ENCODE results near the gene STRADA.

The STRADA gene

DNA sequence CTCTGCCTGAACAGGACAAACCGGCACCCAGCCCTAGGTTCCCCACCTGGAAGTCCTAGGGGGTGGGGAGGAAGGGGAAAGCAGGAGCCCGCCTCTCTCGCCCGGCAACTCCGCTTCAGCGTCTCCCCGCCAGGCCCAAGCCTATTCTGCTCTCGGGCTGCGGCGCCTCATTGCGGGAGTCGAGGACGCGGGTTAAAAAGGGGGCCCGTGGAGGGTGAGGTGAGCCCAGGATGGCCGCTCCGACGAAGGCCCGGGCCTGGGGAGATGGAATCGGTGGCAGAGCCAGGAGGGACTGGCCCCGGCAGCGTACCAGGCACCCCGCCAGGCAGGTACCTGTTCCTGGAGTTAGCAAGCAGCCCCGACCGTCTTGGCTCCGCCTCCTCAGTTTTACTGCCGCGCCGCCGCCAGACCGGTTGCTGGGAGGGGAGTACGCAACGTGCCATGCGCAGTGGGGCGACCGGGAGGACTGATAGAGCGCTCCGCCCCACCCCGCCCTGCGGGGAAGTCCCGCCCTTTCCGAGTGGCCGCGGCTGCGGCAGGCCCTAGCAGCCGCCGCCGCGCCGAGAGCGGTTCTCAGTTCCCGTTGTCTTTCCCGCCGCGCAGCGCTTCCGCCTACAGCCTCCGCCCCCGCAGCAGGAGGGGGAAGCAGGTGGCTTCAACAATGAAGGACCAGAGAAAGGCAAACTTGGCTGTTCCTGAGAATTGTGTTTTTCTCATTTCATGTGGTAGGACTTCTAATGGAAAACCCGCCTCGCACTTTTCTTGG is at the start of gene STRADA:
Gene STRADA, minus strand, starts transcription at position 392 of the 766 bp plus-strand sequence. CDS start 13,430 bp downstream, outside the sequence.
- DNase-seq: peak; percentile 96

DNA sequence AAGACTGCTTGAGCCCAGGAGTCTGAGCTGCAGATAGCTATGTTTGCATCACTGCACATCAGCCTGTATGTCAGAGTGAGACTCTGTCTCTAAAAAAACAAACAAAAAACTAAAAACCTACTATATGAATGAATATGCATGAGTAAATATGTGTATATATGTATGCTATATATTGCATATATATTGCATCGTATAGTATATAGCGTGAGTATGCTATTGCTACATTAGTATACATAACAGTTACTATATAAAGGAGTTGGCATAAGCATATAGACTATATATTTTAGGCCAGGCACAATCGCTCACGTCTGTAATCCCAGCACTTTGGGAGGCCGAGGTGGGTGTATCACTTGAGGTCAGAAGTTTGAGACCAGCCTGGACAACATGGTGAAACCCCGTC is 48.5 kb upstream of the STRADA start:
- DNase-seq: no peak

DNA sequence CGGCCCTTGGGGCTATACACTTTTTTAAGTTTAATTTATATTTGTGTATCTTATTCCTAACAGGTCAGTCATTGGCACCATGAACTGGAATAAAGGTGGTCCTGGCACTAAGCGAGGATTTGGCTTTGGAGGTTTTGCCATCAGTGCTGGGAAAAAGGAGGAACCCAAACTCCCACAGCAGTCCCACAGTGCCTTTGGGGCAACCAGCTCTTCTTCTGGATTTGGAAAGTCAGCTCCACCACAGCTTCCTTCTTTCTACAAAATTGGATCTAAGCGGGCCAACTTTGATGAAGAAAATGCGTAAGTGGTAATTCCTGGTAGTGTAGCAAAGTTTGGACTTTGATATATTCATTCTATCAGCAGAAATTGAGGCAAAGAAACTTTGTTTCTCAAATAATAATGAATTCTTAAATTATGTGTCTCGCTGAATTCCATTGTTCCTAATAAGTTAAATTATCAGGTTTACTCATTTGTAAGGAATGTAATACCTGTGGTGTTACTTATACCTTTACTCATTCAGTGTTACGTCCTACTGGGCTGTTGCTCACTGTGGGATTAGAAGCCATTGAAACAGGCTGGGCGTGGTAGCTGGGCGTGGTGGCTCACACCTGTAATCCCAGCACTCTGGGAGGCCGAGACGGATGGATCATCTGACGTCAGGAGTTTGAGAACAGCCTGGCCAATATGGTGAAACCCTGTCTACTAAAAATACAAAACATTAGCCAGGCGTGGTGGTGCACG is 45.5 kb upstream of the STRADA start:
- DNase-seq: no peak

GRCh38 chr17:63786117-63786516 is 44.5 kb upstream of the STRADA start:
- DNase-seq: no peak

DNA sequence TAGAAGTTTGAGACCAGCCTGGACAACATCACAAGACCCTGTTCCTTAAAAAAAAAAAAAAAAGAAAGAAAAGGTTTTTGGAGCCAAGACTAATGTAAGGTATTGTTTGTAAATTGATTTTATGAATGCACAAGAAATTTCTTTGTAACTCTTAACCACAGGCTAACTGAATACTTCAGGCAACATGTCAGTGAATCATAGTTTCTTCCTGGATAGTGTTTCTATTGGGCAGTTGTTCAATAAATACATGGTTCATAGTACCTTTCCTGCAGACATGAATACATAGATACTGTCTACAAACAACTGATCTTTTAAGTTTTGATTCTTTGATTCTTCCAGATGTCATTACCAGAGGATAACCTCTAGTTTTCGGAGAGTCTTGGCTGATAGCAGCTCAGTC is 44.0 kb upstream of the STRADA start:
- no peak for DNase-seq

GRCh38 chr17:63783522-63783921 is 41.9 kb upstream of the STRADA start:
- DNase-seq: no peak

DNA sequence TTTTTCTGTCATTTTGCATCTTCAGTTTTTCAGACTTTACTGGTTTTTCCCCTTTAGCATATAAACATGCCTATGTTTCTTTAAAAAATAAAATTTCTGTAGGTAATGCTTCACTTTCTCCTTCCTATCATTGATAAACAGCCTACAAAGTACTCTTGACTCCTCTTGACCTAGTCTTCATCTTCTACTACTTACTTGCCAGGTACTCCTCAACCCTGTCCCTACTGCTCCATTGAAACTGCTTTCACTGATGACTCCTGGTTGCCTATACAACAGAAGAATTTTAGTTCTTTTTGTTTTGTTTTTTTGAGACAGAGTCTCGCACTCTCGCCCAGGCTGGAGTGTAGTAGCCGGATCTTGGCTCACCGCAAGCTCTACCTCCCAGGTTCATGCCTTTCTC is 39.3 kb upstream of the STRADA start:
- DNase-seq: no peak

- DNase-seq: no peak
These were observed 38.9 kb upstream of the STRADA start for GRCh38 chr17:63780507-63780906.

- DNase-seq: no peak
These were observed 33.8 kb upstream of the STRADA start for GRCh38 chr17:63775420-63775819.

GRCh38 chr17:63774969-63775265 is 33.3 kb upstream of the STRADA start:
- peak; percentile 16 for DNase-seq

GRCh38 chr17:63774141-63774968 is 32.8 kb upstream of the STRADA start, which contains the start of gene DDX42:
Gene DDX42, plus strand, starts transcription at chr17:63774170. Its CDS starts 12,880 bp downstream, at chr17:63787050.
- DNase-seq: no peak

- DNase-seq: peak; percentile 96
These were observed 31.9 kb upstream of the STRADA start, which contains the start of gene CCDC47 for GRCh38 chr17:63773272-63774140. Gene CCDC47, minus strand, starts transcription at chr17:63773597. Its CDS starts 7,422 bp downstream, at chr17:63766175.

GRCh38 chr17:63772801-63773271 is 31.2 kb upstream of the STRADA start:
- DNase-seq: no peak

DNA sequence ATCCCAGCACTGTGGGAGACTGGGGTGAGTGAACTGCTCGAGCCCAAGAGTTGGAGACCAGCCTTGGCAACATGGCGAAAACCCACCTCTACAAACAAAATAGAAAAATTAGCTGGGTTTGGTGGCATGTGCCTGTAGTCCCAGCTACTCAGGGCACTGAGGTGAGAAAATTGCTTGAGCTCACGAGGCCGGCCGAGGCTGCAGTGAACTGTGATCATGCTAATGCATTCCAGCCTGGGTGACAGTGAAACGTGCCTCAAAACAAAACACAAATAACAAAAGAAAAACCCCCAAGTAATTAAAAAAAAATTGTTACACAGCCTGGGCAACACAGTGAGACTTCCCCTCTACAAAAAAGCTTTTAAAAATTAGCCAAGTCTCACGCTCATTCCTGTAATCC is 26.8 kb upstream of the STRADA start:
- no peak for DNase-seq

DNA sequence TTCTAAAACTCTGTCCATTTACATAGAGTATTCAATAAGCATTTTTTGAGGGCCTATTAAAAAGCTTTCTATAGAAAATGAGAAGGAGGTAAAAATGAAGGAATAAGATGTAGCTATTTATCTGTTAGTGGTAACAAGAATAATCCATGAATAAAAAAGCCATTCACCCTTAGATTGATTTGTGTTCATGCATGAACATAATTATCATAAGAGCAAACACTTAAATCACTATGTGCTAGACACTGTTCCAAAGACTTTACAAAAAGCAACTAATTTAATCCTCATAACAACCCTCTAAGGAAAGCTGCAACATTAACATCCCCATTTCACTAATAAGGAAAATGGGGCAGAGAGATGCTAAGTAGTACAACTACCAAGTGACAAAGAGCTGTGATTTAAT is 25.2 kb upstream of the STRADA start:
- DNase-seq: no peak

DNA sequence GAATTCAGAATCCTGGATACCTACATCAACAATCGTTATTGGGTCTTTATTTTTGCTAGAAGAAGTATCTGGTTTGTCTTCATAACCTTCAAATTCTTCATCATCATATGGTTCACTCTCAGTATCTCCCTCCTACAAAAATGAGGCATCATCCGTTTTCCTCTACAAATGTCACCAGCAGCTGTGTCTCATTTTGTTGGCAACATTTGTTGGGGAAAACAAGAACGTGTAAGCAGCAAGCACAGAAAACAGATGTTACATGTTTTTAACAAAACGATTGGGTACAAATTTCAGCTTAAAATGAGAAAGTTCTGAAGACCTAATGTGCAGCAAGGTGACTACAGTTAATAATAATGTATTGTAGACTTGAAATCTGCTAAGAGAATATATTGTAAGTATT is 23.1 kb upstream of the STRADA start:
- DNase-seq: no peak

GRCh38 chr17:63762161-63763078 is 20.8 kb upstream of the STRADA start:
- DNase-seq: no peak

GRCh38 chr17:63760771-63761539 is 19.4 kb upstream of the STRADA start:
- DNase-seq: no peak

DNA sequence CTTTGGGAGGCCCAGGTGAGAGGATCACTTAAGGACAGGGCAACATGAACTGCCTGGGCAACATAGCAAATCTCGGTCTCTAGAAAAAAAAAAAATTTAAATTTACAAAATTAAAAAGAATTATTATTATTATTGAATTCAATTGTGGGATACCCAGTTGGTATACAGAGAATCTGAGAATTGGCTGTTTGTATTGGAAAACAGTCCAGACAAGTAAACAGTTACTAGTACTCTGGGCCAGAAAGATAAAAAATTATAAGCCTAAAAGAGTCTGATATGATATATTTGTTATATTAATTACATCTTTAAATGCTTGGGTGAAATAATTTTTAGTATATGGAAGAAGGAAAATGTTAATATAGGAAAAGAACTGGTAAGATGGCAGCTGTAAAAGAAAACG is 16.8 kb upstream of the STRADA start:
- DNase-seq: no peak

DNA sequence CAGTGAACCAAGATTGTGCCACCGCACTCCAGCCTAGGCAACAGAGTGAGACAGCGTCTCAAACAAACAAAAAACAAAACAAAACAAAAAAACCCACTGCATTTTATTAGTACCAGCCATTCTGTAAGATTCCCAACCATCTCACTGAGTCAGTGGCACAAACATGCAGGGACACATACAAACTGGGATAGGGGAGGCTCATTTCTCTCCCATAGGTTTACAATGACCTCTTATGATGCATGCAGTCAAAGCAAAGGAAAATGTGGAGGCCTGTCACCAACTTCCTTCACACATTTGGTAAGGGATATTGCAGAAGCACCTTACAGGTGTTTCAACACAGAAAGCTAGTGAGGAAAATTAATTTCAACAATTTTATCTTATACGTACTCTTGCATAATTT is 12.4 kb upstream of the STRADA start:
- DNase-seq: peak; percentile 12

All from GF-D8 (cell line).